Measurements from ENCODE around the gene PPP1R3E.
"Not testable (repeated sequence)": the region's sequence is repeated elsewhere in the genome, so short reads cannot be mapped to it uniquely, and the experiment has no call there.

PPP1R3E gene

DNA sequence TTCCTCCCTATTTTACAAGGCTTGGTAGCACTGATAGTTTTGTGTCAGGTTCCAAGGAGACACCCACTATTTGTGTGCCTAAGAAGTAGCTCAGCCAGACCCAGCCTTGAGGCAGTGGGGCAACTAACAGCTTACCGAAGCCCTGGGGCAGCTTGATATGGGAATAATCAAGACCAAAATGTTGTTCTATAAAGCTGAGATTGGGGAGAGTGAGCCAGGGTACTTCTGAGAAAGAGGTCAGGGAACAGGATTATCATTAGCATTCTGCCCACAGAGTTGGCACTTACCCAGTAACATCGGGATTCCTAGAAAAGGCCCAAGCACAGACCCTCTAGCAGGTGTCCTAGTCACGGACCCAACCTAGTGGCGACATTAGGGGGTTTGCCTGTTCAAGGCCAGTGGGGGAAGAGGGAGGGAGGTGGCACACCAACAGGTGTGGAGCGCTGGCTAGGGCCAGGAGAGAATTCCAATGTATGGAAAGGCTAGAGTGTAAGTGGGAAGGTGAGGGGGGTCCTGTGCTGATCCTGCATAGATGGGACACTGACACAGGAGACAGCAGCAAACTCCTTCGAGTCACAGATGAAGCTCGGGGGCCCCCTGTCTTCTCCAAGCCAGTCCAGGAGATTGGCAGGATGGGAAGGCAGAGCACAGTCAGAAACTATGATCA lies 4.9 kb downstream of the PPP1R3E start:
- DNase-seq = no peak

DNA sequence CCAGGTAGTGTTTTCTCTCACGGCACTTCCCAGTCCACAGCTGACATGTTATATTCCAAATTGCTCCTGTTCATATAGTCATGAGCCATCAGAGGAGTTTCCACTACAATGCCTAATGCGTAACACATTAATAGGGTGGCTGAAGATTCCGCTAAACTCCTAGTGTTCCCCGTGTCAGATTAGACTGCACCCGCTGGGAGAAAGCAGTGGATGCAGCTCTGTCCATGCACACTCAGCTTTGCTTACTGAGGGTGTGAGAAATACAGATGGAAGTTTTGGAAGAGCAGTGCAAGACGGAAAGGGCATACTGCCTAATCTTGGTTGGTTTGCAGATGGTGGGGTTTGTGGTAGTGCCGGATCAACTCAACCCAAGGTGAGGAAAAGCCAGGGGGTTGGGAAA lies 5.6 kb downstream of the PPP1R3E start:
- no peak for DNase-seq

DNA sequence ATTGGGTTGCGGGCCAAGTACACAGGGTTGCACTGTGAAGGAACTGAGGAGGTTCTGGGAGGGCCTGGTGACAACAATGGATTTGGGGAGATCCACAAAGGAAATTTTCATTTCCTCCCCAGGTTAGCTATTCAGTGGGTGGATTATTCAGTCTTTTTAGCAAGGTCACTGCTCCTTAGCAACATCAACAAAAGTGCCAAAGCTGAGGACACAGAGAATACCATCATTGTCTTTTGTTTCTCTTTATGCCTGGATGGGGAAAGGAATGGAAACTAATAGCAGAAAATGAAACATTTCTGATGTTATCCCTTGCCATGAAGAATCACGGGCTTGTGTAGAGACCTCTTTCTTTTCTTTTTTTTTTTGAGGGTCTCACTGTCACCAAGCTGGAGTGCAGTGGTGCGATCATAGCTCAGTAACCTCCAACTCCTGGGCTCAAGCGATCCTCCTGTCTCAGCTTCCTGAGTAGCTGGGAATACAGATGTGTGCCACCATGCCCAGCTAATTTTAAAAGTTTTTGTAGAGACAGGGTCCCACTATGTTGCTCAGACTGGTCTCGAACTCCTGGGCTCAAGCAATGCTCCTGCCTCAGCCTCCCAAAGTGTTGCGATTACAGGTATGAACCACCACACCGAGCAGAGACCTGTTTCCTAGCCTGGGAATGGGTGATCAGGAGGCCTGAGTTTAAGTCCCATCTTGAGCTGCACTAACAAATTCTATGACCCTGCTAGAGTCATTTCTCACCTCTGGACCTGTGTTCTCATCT lies 6.5 kb downstream of the PPP1R3E start:
- DNase-seq = no peak

DNA sequence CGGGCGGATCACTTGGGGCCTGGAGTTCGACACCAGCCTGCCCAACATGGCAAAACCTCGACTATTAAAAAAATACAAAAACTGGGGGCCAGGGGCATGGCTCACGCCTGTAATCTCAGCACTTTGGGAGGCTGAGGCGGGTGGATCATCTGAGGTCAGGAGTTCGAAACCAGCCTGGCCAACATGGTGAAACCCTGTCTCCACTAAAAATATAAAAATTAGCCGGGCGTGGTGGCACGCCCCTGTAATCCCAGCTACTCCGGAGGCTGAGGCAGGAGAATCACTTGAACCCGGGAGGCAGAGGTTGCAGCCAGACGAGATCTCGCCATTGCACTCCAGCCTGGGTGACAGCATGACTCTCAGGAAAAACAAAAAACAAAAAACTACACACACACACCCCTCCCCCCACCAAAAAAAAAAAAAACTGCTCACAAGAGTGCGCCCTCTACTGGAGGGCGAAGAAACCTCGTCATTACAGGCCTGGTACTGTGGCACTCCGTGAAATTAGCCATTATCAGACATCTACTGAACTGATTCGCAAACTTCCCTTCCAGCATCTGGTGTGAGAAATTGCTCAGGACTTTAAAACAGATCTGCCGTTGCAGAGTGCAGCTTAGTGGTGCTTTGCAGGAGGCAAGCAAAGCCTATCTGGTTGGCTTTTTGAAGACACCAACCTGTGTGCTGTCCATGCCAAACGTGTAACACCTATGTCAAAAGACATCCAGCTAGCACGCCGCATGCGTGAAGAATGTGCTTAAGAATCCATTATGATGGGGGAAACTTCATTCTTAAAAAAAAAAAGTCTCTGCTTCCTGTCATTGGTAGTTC lies 7.7 kb downstream of the PPP1R3E start:
- peak in 1 of 2 experiments; percentile 60 for DNase-seq

GRCh38 chr14:23286902-23287479 lies 15.7 kb downstream of the PPP1R3E start:
- no peak for DNase-seq

DNA sequence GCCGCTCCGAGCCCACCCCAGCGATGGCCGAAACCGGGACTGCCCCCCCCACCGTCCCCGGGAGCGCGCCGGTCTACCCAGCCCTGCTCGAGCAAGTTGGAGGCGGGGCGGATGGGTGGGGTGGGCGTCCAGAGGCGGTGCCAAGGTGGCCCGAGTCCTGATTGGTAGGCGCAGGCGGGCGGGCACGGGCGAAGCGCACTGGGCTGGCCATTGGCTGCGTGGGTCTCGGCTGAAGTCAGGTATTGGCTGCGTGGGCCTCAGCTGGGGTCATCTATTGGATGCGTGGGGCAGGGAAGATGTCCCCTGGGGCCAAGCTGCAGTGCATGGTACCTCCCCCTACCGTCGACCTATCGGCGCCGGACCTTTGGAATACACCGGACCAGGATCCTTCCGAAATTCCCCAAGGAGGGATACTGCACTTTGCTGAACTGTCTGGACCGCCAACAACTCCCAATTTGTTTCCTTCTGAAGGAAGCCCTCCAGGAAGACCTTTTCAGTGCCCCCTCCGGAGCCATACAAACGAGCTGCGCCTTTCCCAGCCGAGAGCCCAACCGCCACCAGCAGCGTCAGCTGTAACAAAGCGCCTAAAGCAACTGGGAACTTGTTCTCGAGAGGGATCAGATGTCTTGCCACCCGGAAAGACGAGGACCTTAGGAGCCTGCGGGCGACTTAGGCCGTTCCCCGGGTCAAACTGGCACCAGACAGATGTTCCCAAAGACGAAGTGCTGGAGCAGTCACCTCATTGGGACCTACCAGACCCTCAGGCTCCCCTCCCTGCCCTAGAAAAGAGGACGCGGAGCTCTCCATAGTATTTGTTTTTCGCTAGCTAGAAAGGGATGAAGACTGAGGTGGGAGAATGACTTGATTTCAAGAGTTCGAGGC lies 16.4 kb downstream of the PPP1R3E start, which contains the start of gene HOMEZ:
Gene HOMEZ (minus strand): TSS at position 113 of the 882 bp plus-strand sequence. CDS start 180 bp downstream, outside the sequence.
- DNase-seq = peak; percentile 96 to 99

GRCh38 chr14:23285530-23286019 lies 17.1 kb downstream of the PPP1R3E start:
- DNase-seq = no peak

DNA sequence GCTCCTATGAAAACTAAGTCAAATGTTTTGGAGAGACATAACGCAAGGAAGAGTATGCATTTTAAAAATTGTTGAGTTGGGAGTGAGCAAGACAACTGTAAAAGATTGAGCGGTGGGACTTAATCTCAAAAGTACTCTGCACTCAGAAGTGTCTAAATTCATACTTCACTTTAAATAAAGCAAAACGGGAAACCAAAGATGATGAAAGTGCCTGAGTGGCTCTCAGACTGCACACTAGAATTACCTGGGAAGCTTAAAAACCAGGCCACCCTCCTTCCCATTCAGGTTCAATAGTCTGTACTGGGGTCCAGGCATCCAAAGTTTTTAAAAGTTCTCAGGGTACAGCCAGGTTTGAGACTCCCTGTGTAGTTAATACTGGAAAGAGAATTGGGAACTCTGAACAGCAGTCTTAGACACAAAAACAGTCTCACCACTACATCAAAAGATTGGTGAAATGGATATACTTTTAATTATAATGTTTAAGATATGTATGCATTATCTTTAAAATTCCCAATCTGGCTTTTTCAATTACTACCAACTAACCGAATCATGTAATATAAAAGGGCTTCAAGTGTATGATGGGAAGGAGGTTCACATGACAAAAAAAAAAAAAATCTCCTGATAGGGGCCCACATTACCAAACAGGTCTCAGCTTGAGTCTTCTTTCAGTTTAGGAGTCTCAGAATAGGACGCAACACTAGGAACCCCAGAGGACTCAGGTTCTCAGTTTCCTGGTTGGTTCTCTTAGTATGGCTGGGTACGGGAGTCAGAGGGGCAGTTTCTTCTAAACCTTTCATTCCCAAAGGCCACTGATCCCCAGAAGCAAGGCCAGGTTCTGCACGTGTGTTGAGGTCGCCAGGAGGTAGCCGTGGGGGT lies 17.8 kb downstream of the PPP1R3E start:
- peak in 1 of 2 experiments; percentile 16 for DNase-seq

GRCh38 chr14:23281247-23281646 lies 21.4 kb downstream of the PPP1R3E start:
- DNase-seq = no peak

- not testable (repeated sequence) for DNase-seq
Measured at GRCh38 chr14:23277928-23278327, 24.7 kb downstream of the PPP1R3E start.

GRCh38 chr14:23277189-23277588 lies 25.5 kb downstream of the PPP1R3E start:
- DNase-seq = no peak

DNA sequence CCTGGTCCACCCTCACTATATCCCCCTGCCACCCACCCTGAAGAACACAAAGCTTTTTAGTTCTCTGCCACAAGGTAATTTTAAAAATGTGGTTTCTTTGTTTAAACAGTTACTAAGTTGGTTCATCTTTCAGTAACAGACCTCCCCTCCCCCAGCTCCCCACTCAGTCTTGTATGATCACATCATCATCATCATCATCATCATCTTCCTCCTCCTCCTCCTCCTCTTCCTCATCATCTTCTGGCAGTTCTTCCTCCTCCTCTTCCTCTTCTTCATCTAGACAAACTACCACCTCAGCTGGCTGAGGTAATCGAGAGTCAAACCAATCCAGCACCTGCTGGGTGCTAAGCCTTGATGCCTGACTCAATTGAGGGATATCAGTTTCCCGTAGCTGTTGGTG lies 27.2 kb downstream of the PPP1R3E start:
- no peak for DNase-seq

DNA sequence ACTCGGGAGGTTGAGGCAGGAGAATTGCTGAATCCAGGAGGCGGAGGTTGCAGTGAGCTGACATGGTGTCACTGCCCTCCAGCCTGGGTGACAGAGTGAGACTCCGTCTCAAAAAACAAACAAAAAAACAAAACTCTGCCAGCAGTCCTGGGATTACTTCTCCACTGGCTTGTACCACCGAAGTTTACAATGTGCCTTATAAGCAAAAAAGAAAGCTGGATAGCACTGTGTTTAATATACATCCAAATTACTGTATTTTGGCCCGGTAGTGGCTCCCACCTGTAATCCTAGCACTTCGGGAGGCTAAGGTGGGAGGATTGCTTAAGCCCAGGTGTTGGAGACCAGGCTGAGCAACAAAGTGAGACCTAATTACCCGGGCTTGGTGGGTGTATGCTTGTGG lies 33.5 kb downstream of the PPP1R3E start:
- DNase-seq = no peak

- not testable (repeated sequence) for DNase-seq
Measured at GRCh38 chr14:23260849-23261248, 41.8 kb downstream of the PPP1R3E start.

DNA sequence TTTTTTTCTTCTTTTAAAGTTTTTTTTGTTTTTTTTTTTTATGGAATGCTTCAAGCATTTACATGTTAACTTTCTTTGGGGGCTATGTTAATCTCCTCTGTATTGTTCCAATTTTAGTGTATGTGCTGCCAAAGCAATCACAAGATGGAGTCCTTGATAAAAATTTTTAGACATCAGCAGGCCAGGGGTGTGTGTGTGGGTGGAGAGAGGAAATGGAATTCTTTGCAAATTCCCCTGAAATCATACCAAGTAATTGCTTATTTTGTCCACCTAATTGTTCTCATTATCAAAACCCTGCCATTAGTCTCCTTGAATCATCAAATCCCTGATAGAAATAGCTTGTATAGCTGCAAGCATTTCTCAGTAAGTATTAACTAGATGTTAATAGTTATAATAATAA lies 43.2 kb downstream of the PPP1R3E start:
- no peak for DNase-seq

DNA sequence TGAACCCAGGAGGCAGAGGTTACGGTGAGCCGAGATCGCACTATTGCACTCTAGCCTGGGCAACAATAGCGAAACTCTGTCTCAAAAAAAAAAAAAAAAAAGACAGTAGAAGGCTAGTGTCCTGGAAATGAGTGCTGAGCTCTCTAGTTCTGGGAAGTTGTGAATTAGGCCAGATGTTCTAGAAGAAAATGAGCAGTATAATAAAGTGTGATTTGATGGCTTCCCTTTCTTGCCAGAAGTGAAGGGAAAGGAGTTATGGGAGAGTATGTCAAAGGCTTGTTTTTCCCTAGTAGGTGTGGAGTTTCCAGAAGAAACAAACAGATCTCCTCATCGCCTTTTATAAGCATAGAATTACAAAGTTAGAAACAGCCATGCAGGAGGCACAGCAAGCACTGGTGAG lies 44.4 kb downstream of the PPP1R3E start:
- no peak for DNase-seq

DNA sequence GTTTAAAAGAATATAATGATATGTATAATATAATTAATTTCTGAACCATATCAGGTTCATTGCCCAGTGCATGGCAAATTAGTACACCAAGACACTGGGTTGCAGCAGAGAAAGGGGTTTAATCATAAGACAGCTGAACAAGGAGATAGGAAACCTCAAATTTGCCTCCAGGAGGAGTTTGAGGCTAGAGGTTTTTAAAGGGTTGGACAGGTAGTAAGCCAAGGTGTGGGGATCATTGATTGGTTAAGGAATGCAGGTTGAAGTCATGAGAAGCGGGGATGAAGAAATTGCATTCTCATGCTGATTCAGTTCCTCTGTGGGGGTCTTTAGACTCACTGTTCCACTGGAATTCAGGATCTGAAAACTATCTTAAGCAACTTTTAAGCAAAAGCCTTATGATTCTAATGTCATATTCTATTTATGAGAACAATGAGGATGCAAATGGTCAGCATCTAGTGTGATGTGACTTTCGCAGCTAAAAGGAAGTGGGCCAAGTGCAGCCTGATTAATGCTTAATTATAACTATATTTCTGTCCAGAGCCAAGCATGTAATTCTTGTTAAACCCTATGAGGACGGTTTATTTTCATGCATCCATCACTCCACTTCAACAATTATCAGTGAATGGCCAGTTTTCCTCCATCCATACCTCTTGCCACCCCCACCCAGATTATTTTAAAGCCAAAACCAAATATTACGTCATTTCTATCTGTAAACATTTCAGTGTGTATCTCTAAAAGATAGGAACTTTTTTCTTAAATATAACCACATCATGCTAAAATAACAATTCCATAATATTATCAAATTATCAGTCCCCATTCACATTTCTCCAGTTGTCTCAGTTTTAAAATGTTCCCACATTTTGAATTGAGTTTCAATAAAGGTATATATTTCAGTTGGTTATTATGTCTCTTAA lies 50.0 kb downstream of the PPP1R3E start:
- DNase-seq = no peak

DNA sequence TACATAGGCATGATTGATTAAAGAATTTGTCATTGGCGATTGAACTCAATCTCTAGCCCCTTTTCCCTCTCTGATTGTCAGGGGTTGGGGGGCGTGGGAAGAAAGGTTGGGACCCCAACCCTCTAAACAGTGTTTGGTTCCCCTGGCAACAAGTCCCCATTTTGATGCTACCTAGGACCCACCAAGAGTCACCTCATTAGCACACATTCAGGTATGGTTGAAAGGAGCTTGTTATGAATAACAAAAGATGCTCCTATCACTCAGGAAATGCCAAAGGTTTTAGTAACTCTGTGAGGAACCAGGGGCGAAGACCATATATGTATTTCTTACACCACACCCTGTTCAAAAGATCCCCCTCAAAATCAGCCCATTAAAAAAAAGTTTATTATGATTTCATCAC lies 50.7 kb downstream of the PPP1R3E start:
- no peak for DNase-seq

- DNase-seq = no peak
Measured at GRCh38 chr14:23249824-23250223, 52.8 kb downstream of the PPP1R3E start.

DNA sequence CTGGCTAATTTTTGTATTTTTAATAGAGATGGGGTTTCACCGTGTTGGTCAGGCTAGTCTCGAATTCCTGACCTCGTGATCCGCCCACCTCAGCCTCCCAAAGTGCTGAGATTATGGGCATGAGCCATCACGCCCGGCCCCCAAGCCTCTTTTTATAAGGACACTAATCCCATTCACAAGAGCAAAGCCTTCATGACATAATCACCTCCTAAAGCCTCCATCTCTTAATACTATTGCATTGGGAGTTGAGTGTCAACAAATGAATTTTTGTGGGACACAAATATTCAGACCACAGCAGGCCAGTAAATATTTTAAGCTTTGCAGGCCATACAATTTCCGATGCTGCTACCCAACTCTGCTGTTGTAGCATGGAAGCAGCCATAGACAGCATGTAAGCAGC lies 54.1 kb downstream of the PPP1R3E start:
- DNase-seq = no peak
